ENCODE measurements around the gene ZKSCAN2. TPM values are rescaled to one million over a fixed set of nuclear protein-coding genes. Genes with fewer than 3 reads are reported as not detected.

The ZKSCAN2 gene
- polyA plus RNA-seq, 1 donor (not counting 4 experiments of a cell fraction or from before 2014, with no cell fraction given), result 1.8 TPM

DNA sequence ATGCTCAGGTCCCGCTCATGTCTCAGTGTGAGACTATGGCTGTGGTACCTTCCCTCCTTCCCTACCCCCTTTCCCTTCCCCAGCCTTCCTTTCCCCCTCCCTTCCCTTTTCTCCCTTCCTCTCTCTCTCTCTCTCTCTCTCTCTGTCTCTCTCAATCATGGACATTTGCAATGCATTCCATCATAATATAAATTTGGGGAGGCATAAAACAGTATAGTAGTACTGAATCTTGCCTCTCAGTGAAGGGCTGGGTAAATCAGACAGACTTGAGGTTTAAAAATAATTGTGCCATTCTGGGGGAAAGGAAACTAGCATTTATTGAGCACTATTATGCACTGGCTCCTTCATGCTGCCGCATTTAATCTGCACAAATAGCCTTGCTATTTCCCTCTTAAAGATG lies 4.3 kb downstream of the ZKSCAN2 start:
- Histone ChIP-seq H4K20me1 (ENCODE audit: control insufficient read depth, extremely low read depth, insufficient read depth, low read length) (no peaks in the 10 kb centered on the region), H3K27me3 (ENCODE audit: control insufficient read depth, extremely low read depth, insufficient read depth, low read length) (no peaks in the 10 kb centered on the region), H3K79me2 (ENCODE audit: control insufficient read depth, insufficient read depth, low read length) (peaks cover 7% of the 10 kb centered on the region), H3K27ac (ENCODE audit: control insufficient read depth, insufficient read depth, low read length) (no peak overlapping the region), H3K9ac (ENCODE audit: control insufficient read depth, extremely low read depth, insufficient read depth, low read length) (no peak overlapping the region), H3K36me3 (ENCODE audit: control insufficient read depth in 2 of 2, extremely low read depth in 1 of 2, insufficient read depth in 2 of 2, low read length in 2 of 2) (peaks cover 5 to 7% of the 10 kb centered on the region in 2 experiments), H3K4me2 (ENCODE audit: control insufficient read depth, extremely low read depth, insufficient read depth, low read depth, low read length) (no peak overlapping the region), H3K9me1 (ENCODE audit: control insufficient read depth, extremely low read depth, insufficient read depth, low read length) (no peaks in the 10 kb centered on the region), H3K4me1 (ENCODE audit: control insufficient read depth, extremely low read depth, insufficient read depth, low read length) (peaks cover 19% of the 10 kb centered on the region), H3K4me3 (ENCODE audit: control insufficient read depth in 2 of 3, extremely low read depth in 1 of 3, insufficient read depth in 2 of 3, low read depth in 1 of 3, low read length in 3 of 3) (no peak overlapping the region), H3K9me3 (ENCODE audit: control insufficient read depth, low read depth, low read length) (no peaks in the 10 kb centered on the region), H2AFZ (ENCODE audit: control insufficient read depth, low read length) (no peak overlapping the region)
- dilution Hi-C loops (cut with MboI; ENCODE audit: extremely low pct_ligation_motif_present, low sequenced_read_pairs), result no loop called here
- DNase-seq (ENCODE audit: low read depth, low spot score) (no peak), FAIRE-seq (no peak)
- TF ChIP-seq, protein P1, sequence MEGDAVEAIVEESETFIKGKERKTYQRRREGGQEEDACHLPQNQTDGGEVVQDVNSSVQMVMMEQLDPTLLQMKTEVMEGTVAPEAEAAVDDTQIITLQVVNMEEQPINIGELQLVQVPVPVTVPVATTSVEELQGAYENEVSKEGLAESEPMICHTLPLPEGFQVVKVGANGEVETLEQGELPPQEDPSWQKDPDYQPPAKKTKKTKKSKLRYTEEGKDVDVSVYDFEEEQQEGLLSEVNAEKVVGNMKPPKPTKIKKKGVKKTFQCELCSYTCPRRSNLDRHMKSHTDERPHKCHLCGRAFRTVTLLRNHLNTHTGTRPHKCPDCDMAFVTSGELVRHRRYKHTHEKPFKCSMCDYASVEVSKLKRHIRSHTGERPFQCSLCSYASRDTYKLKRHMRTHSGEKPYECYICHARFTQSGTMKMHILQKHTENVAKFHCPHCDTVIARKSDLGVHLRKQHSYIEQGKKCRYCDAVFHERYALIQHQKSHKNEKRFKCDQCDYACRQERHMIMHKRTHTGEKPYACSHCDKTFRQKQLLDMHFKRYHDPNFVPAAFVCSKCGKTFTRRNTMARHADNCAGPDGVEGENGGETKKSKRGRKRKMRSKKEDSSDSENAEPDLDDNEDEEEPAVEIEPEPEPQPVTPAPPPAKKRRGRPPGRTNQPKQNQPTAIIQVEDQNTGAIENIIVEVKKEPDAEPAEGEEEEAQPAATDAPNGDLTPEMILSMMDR (optimal IDR thresholded peaks at IDR 0.05 in 1 of 3, IDR thresholded peaks at IDR 0.05 in 1 of 3, conservative IDR thresholded peaks at IDR 0.05 in 1 of 3; ENCODE audit: extremely low read depth in 1 of 3, insufficient read depth in 2 of 3, low read length in 3 of 3), result no peak
- TF ChIP-seq EZH2 (IDR thresholded peaks at IDR 0.05; ENCODE audit: low read length), result no peak

DNA sequence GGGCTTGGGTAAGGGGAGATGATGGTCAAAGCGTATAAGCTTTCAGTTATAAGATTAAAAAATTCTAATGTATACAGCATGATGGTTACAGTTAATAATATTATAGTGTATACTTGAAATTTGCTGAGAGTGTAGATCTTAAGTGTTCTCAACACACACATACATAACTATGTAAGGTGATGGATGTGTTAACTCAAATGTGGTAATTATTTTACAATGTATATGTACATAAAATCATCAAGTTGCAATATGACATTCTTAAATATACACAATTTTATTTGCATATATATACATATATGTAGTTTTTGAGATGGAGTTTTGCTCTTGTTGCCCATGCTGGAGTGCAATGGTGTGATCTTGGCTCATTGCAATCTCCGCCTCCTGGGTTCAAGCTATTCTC lies 7.2 kb downstream of the ZKSCAN2 start:
- dilution Hi-C loops (cut with MboI; ENCODE audit: extremely low pct_ligation_motif_present, low sequenced_read_pairs), result no loop called here
- no peaks in the 10 kb centered on the region for H3K9me1 ChIP-seq (ENCODE audit: control insufficient read depth, extremely low read depth, insufficient read depth, low read length)
- H3K79me2 ChIP-seq (ENCODE audit: control insufficient read depth, insufficient read depth, low read length), result no peaks in the 10 kb centered on the region
- DNase-seq (ENCODE audit: low read depth, low spot score) (no peak), FAIRE-seq (no peak)
- H3K9ac ChIP-seq (ENCODE audit: control insufficient read depth, extremely low read depth, insufficient read depth, low read length), result no peak overlapping the region
- no peaks in the 10 kb centered on the region for H3K27me3 ChIP-seq (ENCODE audit: control insufficient read depth, extremely low read depth, insufficient read depth, low read length)
- peaks cover 5% of the 10 kb centered on the region for H3K4me1 ChIP-seq (ENCODE audit: control insufficient read depth, extremely low read depth, insufficient read depth, low read length)
- H2AFZ ChIP-seq (ENCODE audit: control insufficient read depth, low read length), result no peak overlapping the region
- no peaks in the 10 kb centered on the region for H4K20me1 ChIP-seq (ENCODE audit: control insufficient read depth, extremely low read depth, insufficient read depth, low read length)
- no peaks in the 10 kb centered on the region for H3K9me3 ChIP-seq (ENCODE audit: control insufficient read depth, low read depth, low read length)
- no peak overlapping the region for H3K4me2 ChIP-seq (ENCODE audit: control insufficient read depth, extremely low read depth, insufficient read depth, low read depth, low read length)
- H3K36me3 ChIP-seq (ENCODE audit: control insufficient read depth in 2 of 2, extremely low read depth in 1 of 2, insufficient read depth in 2 of 2, low read length in 2 of 2), result peaks cover 14 to 18% of the 10 kb centered on the region in 2 experiments
- no peak overlapping the region for H3K27ac ChIP-seq (ENCODE audit: control insufficient read depth, insufficient read depth, low read length)
- H3K4me3 ChIP-seq (ENCODE audit: control insufficient read depth in 2 of 3, extremely low read depth in 1 of 3, insufficient read depth in 2 of 3, low read depth in 1 of 3, low read length in 3 of 3), result no peak overlapping the region
- TF ChIP-seq, protein P1 (optimal IDR thresholded peaks at IDR 0.05 in 1 of 3, IDR thresholded peaks at IDR 0.05 in 1 of 3, conservative IDR thresholded peaks at IDR 0.05 in 1 of 3; ENCODE audit: extremely low read depth in 1 of 3, insufficient read depth in 2 of 3, low read length in 3 of 3), result no peak
- TF ChIP-seq EZH2 (IDR thresholded peaks at IDR 0.05; ENCODE audit: low read length), result no peak

Measured in keratinocyte (primary cell).